B cell (primary cell): ENCODE data around the gene SLC1A5. TPM values are rescaled to one million over a fixed set of nuclear protein-coding genes. Genes with fewer than 3 reads are reported as not detected.

Experiments used
- ATAC-seq: fragments of 200-7000 bp; cut with Tn5 transposase; one replicate; pipeline ENCODE4 v1.10.0; 2021; ENCODE audit warnings: low read depth, mild to moderate bottlenecking, moderate number of reproducible peaks, moderate library complexity
- CTCF ChIA-PET: fragments of 350-600 bp; sonication (Branson Sonifier 250); formaldehyde crosslinking; loops from one replicate; lab custom pipeline; 2021; ENCODE audit warnings: antibody characterized with exemption, inconsistent platforms; lab: Charles Lee
- POLR2A ChIA-PET: fragments of 350-600 bp; sonication (Branson Sonifier 250); formaldehyde crosslinking; loops from one replicate; lab custom pipeline; 2021; ENCODE audit warnings: antibody characterized with exemption; lab: Charles Lee
- DNase-seq: peaks from one replicate; pipeline ENCODE4 v3.0.0; 2013
- H2AFZ ChIP-seq: 2 replicates; pipeline ENCODE4 v1.6.1; 2012; ENCODE audit warnings: mild to moderate bottlenecking, low read depth, low read length; ENCODE audit not compliant: insufficient read depth, poor library complexity, severe bottlenecking
- H3K27ac ChIP-seq, 2 donors: 1 replicate in 1 of 2; 2 replicates in 1 of 2; pipeline ENCODE4 v1.5.1; 2012 to 2013; ENCODE audit warnings: low read length in 2 of 2, mild to moderate bottlenecking in 2 of 2, moderate library complexity in 1 of 2
- H3K27me3 ChIP-seq, 4 experiments: fragments of 200-600 bp in 1 of 4; sonication (generic) in 1 of 4; replicated peaks in 1 of 4; 1 replicate in 2 of 4; 2 replicates in 2 of 4; pipeline versions ENCODE4 v1.6.1 to v1.7.0; 2013 to 2016; ENCODE audit warnings: low read length in 3 of 4, mild to moderate bottlenecking in 2 of 4, mixed read lengths in 1 of 4, moderate library complexity in 1 of 4; ENCODE audit not compliant: insufficient read depth in 4 of 4, control insufficient read depth in 3 of 4; ENCODE audit errors: control extremely low read depth in 1 of 4
- H3K36me3 ChIP-seq, 2 experiments: replicated peaks in 1 of 2; 1 replicate in 1 of 2; 2 replicates in 1 of 2; pipeline versions ENCODE4 v1.6.1 to v1.7.1; 2013; ENCODE audit warnings: low read length in 1 of 2; ENCODE audit not compliant: insufficient read depth in 2 of 2, control insufficient read depth in 1 of 2; ENCODE audit errors: control extremely low read depth in 1 of 2, extremely low read depth in 1 of 2
- H3K4me1 ChIP-seq, 2 donors: fragments of 200-600 bp in 1 of 2; sonication (generic) in 1 of 2; 1 replicate in 1 of 2; 2 replicates in 1 of 2; pipeline versions ENCODE4 v1.5.1 to v1.6.1; 2013 to 2017; ENCODE audit warnings: low read length in 2 of 2; ENCODE audit not compliant: control insufficient read depth in 2 of 2, insufficient read depth in 2 of 2
- H3K4me2 ChIP-seq: replicated peaks from 2 replicates; pipeline ENCODE3; 2012; ENCODE audit warnings: mild to moderate bottlenecking, low read depth, low read length; ENCODE audit not compliant: poor library complexity, severe bottlenecking
- H3K4me3 ChIP-seq, 5 experiments: fragments of 200-600 bp in 1 of 5; sonication (generic) in 1 of 5; 1 replicate in 3 of 5; 2 replicates in 2 of 5; pipeline versions ENCODE4 v1.5.1 to v1.7.0; 2011 to 2016; ENCODE audit warnings: low read length in 4 of 5, mild to moderate bottlenecking in 4 of 5, low read depth in 2 of 5, control low read depth in 1 of 5, moderate library complexity in 1 of 5; ENCODE audit not compliant: insufficient read depth in 1 of 5; ENCODE audit errors: control extremely low read depth in 1 of 5, extremely low read depth in 1 of 5
- H3K79me2 ChIP-seq: fragments of 200-600 bp; sonication (generic); one replicate; pipeline ENCODE4 v1.6.0; 2016; ENCODE audit warnings: low read length; ENCODE audit not compliant: control insufficient read depth, insufficient read depth
- H3K9ac ChIP-seq: fragments of 200-600 bp; sonication (generic); 2 replicates; pipeline ENCODE4 v1.6.1; 2017; ENCODE audit warnings: mild to moderate bottlenecking, low read length, moderate library complexity
- H3K9me3 ChIP-seq, 3 donors: one replicate each; pipeline versions ENCODE4 v1.6.1 to v1.7.1; 2013; ENCODE audit warnings: low read length in 2 of 3; ENCODE audit not compliant: control insufficient read depth in 2 of 3, insufficient read depth in 1 of 3; ENCODE audit errors: control extremely low read depth in 1 of 3
- H4K20me1 ChIP-seq: 2 replicates; pipeline ENCODE4 v1.6.0; 2012; ENCODE audit warnings: mild to moderate bottlenecking, low read length; ENCODE audit not compliant: insufficient read depth, control insufficient read depth, poor library complexity, severe bottlenecking
- H3K27ac Mint-ChIP-seq: one replicate; pipeline ENCODE4 v1.8.0; 2021; ENCODE audit warnings: mixed read lengths
- H3K27me3 Mint-ChIP-seq: one replicate; pipeline ENCODE4 v1.8.0; 2021; ENCODE audit warnings: mixed read lengths
- H3K4me1 Mint-ChIP-seq: one replicate; pipeline ENCODE4 v1.8.0; 2021; ENCODE audit warnings: mixed read lengths
- H3K4me3 Mint-ChIP-seq: one replicate; pipeline ENCODE4 v1.8.0; 2021; ENCODE audit warnings: mixed read lengths
- H3K9me3 Mint-ChIP-seq: one replicate; pipeline ENCODE4 v1.8.0; 2022; ENCODE audit warnings: mixed read lengths; ENCODE audit not compliant: insufficient read depth
- EZH2 ChIP-seq: IDR thresholded peaks from 2 replicates; pipeline ENCODE4 v1.6.1; 2012; ENCODE audit warnings: borderline replicate concordance, low read depth, mild to moderate bottlenecking, moderate library complexity, low read length; ENCODE audit not compliant: insufficient read depth, poor library complexity, severe bottlenecking
- WGBS: methylation state at CpG from one replicate; pipeline ENCODE4 v1.1.5; 2013; ENCODE audit warnings: missing lambda C conversion rate; ENCODE audit not compliant: insufficient coverage; 5-methylcytosine and 5-hydroxymethylcytosine counted together
- intact Hi-C: fragments of 100-400 bp; cut with micrococcal nuclease; formaldehyde crosslinking; loops from one replicate; pipeline ENCODE4 v1.10.0; 2022
- polyA plus RNA-seq: library from polyadenylated mRNA; depleted of rRNA; stranded (reverse); fragments of >200 nt; gene quantifications from 2 replicates; pipeline ENCODE4 v1.2.3, GENCODE V29; 2012
- total RNA-seq, 2 donors: library from RNA; stranded (reverse); fragments of 120-200 nt in 1 of 2; gene quantifications; 1 replicate in 1 of 2; 2 replicates in 1 of 2; pipeline versions ENCODE4 v1.2.3 to v1.2.4, GENCODE V29; 2013 to 2022
- TF ChIP-seq, protein P1 (sequence below): fragments of 200-600 bp; IDR thresholded peaks from one replicate; pipeline ENCODE4 v1.8.0; 2022; ENCODE audit warnings: antibody characterized with exemption, mild to moderate bottlenecking

The SLC1A5 gene
- total and polyA plus RNA-seq, 2 donors (not counting 1 experiment from before 2014, with no cell fraction given) = 19.0 to 37.3 TPM

DNA sequence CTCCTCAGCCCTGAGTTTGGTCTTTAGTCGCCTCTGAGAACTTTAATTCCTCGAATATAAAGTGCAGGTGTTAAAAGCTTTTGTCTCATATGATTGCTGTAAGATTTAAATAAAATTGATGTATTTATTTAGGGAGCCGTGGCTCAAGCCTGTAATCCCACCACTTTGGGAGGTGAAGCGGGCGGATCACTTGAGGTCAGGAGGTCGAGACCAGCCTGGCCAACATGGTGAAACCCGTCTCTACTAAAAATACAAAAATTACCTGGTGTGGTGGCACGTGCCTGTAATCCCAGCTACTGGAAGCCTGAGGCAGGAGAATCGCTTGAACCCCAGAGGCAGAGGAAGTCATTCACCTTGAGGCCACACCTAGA is 559 bp upstream of the SLC1A5 start:
- CTCF ChIA-PET = interaction anchor here (1.0 to 2.3 kb wide), 7 partner anchors 10 to 52 kb away, joined by 3 to 14 read pairs (median 6); no protein-coding TSS in a partner anchor
- Histone ChIP-seq H3K79me2 (peaks cover 35% of the 10 kb centered on the region), H3K27ac (no peak overlapping the region), H3K4me1 (peaks cover 31 to 49% of the 10 kb centered on the region in 2 donors), H3K4me2 (peak overlapping the region; percentile 98), H2AFZ (peak overlapping the region; percentile 79), H4K20me1 (peaks cover 13% of the 10 kb centered on the region), H3K9ac (no peak overlapping the region), H3K27me3 (no peaks in the 10 kb centered on the region), H3K9me3 (no peaks in the 10 kb centered on the region), H3K4me3 (peak overlapping the region in 3 of 5 experiments; percentile 24 to 95 (median 67)), H3K36me3 (no peaks in the 10 kb centered on the region)
- Mint-ChIP-seq H3K27me3 (peaks cover 3% of the 10 kb centered on the region), H3K4me1 (peaks cover 47% of the 10 kb centered on the region), H3K27ac (peak overlapping the region; percentile 98), H3K4me3 (peak overlapping the region; percentile 93), H3K9me3 (no peaks in the 10 kb centered on the region)
- intact Hi-C loops = loop anchor here (1.0 to 5.0 kb wide), 6 partner anchors 32 to 483 kb away; partner anchors contain the start of genes DACT3, FKRP, INAFM1 and STRN4
- no peak for DNase-seq
- 77% methylated on average over 5 of the region's 9 CpGs for WGBS
- ATAC-seq = no peak
- TF ChIP-seq, protein P1, sequence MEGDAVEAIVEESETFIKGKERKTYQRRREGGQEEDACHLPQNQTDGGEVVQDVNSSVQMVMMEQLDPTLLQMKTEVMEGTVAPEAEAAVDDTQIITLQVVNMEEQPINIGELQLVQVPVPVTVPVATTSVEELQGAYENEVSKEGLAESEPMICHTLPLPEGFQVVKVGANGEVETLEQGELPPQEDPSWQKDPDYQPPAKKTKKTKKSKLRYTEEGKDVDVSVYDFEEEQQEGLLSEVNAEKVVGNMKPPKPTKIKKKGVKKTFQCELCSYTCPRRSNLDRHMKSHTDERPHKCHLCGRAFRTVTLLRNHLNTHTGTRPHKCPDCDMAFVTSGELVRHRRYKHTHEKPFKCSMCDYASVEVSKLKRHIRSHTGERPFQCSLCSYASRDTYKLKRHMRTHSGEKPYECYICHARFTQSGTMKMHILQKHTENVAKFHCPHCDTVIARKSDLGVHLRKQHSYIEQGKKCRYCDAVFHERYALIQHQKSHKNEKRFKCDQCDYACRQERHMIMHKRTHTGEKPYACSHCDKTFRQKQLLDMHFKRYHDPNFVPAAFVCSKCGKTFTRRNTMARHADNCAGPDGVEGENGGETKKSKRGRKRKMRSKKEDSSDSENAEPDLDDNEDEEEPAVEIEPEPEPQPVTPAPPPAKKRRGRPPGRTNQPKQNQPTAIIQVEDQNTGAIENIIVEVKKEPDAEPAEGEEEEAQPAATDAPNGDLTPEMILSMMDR = no peak
- no peak for TF ChIP-seq EZH2
- POLR2A ChIA-PET = interaction anchor here (0.6 to 5.7 kb wide), 5 partner anchors 8 to 485 kb away, joined by 3 to 94 read pairs (median 4); no protein-coding TSS in a partner anchor
